HEK293T (cell line): ENCODE results near the gene GRK4.

ENCODE experiments used
- CTCF ChIA-PET: fragments of 350-600 bp; formaldehyde crosslinking; extraction: SDS; loops from one replicate; lab custom pipeline; 2021; ENCODE audit warnings: antibody characterized with exemption, inconsistent platforms; lab: Yijun Ruan, JAX
- POLR2A ChIA-PET: fragments of 350-600 bp; formaldehyde crosslinking; extraction: SDS; loops from one replicate; lab custom pipeline; 2020; ENCODE audit warnings: antibody characterized with exemption, inconsistent platforms; lab: Yijun Ruan, JAX
- DNase-seq: peaks from one replicate; pipeline ENCODE4 v3.0.0; 2012; ENCODE audit warnings: mixed read lengths; ENCODE audit errors: extremely low spot score
- ARNT ChIP-seq: fragments of 450-650 bp; IDR thresholded peaks from 2 replicates; pipeline ENCODE4 v1.6.1; 2017; ENCODE audit warnings: mild to moderate bottlenecking
- BHLHE40 ChIP-seq: fragments of 450-650 bp; IDR thresholded peaks from 2 replicates; pipeline ENCODE4 v1.6.1; 2016; ENCODE audit warnings: mild to moderate bottlenecking, moderate library complexity, borderline replicate concordance
- CTBP1 ChIP-seq: fragments of 450-650 bp; IDR thresholded peaks from 2 replicates; pipeline ENCODE4 v1.6.1; 2016; ENCODE audit warnings: borderline replicate concordance
- ELF4 ChIP-seq: fragments of 450-650 bp; IDR thresholded peaks from 2 replicates; pipeline ENCODE4 v1.6.1; 2017; ENCODE audit warnings: antibody characterized with exemption
- FOXA1 ChIP-seq: fragments of 450-650 bp; IDR thresholded peaks from 2 replicates; pipeline ENCODE4 v1.6.1; 2016; ENCODE audit warnings: mild to moderate bottlenecking
- FOXK2 ChIP-seq: fragments of 450-650 bp; IDR thresholded peaks from 2 replicates; pipeline ENCODE4 v1.6.1; 2016; ENCODE audit warnings: mild to moderate bottlenecking
- FOXM1 ChIP-seq: fragments of 450-650 bp; IDR thresholded peaks from 2 replicates; pipeline ENCODE4 v1.6.1; 2017; ENCODE audit warnings: mild to moderate bottlenecking, borderline replicate concordance
- HDGF ChIP-seq: fragments of 450-650 bp; IDR thresholded peaks from 2 replicates; pipeline ENCODE4 v1.6.1; 2017; ENCODE audit warnings: antibody characterized with exemption, borderline replicate concordance
- L3MBTL2 ChIP-seq: fragments of 450-650 bp; conservative IDR thresholded peaks from 2 replicates; pipeline ENCODE4 v1.6.1; 2016; ENCODE audit warnings: mild to moderate bottlenecking
- LEF1 ChIP-seq: fragments of 450-650 bp; IDR thresholded peaks from 2 replicates; pipeline ENCODE4 v1.6.1; 2017; ENCODE audit warnings: mild to moderate bottlenecking, borderline replicate concordance
- NFRKB ChIP-seq: fragments of 450-650 bp; IDR thresholded peaks from 2 replicates; pipeline ENCODE4 v1.6.1; 2016; ENCODE audit warnings: mild to moderate bottlenecking, moderate library complexity
- SP1 ChIP-seq: fragments of 450-650 bp; IDR thresholded peaks from 2 replicates; pipeline ENCODE4 v1.6.1; 2017
- SUZ12 ChIP-seq: fragments of 450-650 bp; IDR thresholded peaks from 2 replicates; pipeline ENCODE4 v1.6.1; 2016; ENCODE audit warnings: mild to moderate bottlenecking
- TARDBP ChIP-seq: fragments of 450-650 bp; IDR thresholded peaks from 2 replicates; pipeline ENCODE4 v1.6.1; 2016
- ZNF384 ChIP-seq: fragments of 450-650 bp; IDR thresholded peaks from 2 replicates; pipeline ENCODE4 v1.6.1; 2016
- TF ChIP-seq, protein P1 (sequence below): fragments of 450-650 bp; IDR thresholded peaks from 2 replicates; pipeline ENCODE4 v1.6.1; 2016

Gene GRK4

DNA sequence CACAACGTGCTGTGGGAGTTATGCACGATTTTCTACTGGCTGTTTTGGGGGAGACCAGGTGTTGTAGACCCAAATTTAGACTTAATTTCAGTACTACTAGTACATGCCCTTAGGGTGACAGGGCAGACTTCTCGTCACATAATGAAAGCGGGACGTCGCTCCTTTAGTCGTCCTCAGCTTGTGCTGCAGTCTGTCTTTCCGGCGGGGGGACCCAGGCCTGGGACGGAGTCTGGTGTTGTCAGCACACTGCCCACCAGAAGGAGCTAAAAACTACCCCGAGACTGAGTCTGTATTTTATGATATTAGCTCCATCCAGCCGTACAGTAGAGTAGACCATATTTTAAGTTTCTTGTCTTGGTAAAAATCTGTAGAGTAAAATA, 35.7 kb upstream of the GRK4 start:
- ChIA-PET POLR2A (no interaction called here), CTCF (no interaction called here)
- no peak for TF ChIP-seq BHLHE40
- TF ChIP-seq, protein P1, sequence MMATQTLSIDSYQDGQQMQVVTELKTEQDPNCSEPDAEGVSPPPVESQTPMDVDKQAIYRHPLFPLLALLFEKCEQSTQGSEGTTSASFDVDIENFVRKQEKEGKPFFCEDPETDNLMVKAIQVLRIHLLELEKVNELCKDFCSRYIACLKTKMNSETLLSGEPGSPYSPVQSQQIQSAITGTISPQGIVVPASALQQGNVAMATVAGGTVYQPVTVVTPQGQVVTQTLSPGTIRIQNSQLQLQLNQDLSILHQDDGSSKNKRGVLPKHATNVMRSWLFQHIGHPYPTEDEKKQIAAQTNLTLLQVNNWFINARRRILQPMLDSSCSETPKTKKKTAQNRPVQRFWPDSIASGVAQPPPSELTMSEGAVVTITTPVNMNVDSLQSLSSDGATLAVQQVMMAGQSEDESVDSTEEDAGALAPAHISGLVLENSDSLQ: no peak
- no peak for TF ChIP-seq SUZ12
- no peak for TF ChIP-seq FOXA1
- TF ChIP-seq LEF1: no peak
- no peak for TF ChIP-seq HDGF
- TF ChIP-seq FOXK2: no peak
- no peak for TF ChIP-seq L3MBTL2
- TF ChIP-seq SP1: no peak
- no peak for TF ChIP-seq TARDBP
- TF ChIP-seq CTBP1: no peak
- TF ChIP-seq FOXM1: no peak
- TF ChIP-seq ARNT: no peak
- TF ChIP-seq NFRKB: no peak
- no peak for TF ChIP-seq ELF4
- DNase-seq: no peak

DNA sequence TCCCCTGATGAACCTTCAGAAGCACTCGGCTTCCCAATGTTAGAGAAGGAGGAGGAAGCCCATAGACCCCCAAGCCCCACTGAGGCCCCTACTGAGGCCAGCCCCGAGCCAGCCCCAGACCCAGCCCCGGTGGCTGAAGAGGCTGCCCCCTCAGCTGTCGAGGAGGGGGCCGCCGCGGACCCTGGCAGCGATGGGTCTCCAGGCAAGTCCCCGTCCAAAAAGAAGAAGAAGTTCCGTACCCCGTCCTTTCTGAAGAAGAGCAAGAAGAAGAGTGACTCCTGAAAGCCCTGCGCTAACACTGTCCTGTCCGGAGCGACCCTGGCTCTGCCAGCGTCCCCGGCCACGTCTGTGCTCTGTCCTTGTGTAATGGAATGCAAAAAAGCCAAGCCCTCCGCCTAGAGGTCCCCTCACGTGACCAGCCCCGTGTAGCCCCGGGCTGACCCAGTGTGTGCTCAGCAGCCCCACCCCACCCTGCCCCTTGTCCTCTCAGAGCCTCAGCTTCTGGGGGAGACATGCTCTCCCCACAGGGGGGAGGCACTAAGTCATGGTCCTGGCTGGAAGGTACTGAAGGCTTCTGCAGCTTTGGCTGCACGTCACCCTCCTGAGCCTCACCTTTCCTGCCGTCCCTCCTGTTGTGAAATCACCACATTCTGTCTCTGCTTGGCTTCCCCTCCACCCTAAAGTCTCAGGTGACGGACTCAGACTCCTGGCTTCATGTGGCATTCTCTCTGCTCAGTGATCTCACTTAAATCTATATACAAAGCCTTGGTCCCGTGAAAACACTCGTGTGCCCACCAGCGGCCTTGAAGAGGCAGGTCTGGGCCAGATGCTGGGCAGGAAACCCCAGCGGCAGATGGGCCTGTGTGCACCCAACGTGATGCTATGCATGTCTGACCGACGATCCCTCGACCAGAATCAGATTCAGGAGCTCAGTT, 34.9 kb upstream of the GRK4 start:
- TF ChIP-seq TARDBP: no peak
- no peak for TF ChIP-seq FOXM1
- TF ChIP-seq CTBP1: no peak
- TF ChIP-seq ZNF384: no peak
- TF ChIP-seq BHLHE40: no peak
- no peak for TF ChIP-seq FOXA1
- POLR2A ChIA-PET: no interaction called here
- no peak for DNase-seq
- CTCF ChIA-PET: no interaction called here

DNA sequence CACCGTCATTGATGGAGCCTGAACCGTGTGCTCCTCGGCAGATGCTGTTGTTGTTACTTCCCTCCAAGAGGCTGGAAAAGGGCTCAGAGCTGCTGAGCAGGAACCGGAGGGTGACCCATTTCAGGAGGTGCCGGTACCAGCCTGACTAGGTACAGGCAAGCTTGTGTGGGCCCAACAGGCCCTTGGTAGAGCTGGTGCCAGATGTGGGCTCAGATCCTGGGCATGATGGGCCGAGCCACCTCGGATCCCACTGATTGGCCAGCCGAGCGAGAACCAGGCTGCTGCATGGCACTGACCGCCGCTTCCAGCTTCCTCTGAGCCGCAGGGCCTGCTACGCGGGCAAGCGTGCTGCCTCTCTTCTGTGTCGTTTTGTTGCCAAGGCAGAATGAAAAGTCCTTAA, 33.9 kb upstream of the GRK4 start:
- no peak for TF ChIP-seq ARNT
- no peak for TF ChIP-seq HDGF
- TF ChIP-seq ELF4: no peak
- no peak for TF ChIP-seq CTBP1
- TF ChIP-seq FOXA1: no peak
- TF ChIP-seq LEF1: no peak
- ChIA-PET POLR2A (no interaction called here), CTCF (no interaction called here)
- DNase-seq: no peak

DNA sequence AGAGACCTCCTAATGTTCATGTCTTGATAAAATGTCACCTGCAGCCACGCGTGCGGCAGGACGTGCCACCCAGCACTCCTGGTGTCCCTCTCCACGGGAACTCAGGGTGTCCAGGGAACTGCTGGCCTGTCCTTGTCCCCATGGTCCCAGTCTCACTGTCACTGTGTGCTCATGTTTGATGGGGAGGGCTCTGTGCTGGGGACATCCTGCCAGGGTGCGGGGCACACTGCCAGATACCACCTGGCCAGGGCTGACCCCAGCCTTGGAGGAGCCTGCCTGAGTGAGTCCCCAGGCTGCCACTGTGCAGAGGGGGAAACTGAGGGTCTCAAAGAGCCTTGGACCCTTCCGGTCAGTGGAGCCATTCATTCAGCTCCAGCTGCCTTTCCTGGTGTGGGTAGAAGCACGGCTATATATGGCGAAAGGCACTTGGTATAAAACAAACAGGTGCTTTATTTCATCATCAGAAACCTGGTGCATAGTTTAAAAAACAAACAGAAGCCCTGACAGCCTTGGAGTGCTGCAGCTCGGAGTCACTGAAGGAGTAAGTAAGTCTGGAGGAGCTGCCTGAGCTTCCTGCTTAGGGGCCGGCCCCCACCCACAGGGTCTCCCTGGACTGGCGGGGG, 33.1 kb upstream of the GRK4 start:
- no peak for DNase-seq
- POLR2A ChIA-PET: no interaction called here
- TF ChIP-seq, protein P1: no peak
- TF ChIP-seq ZNF384: no peak
- no peak for TF ChIP-seq TARDBP
- TF ChIP-seq LEF1: no peak
- TF ChIP-seq SP1: no peak
- no peak for TF ChIP-seq L3MBTL2
- TF ChIP-seq FOXA1: no peak
- CTCF ChIA-PET: no interaction called here

DNA sequence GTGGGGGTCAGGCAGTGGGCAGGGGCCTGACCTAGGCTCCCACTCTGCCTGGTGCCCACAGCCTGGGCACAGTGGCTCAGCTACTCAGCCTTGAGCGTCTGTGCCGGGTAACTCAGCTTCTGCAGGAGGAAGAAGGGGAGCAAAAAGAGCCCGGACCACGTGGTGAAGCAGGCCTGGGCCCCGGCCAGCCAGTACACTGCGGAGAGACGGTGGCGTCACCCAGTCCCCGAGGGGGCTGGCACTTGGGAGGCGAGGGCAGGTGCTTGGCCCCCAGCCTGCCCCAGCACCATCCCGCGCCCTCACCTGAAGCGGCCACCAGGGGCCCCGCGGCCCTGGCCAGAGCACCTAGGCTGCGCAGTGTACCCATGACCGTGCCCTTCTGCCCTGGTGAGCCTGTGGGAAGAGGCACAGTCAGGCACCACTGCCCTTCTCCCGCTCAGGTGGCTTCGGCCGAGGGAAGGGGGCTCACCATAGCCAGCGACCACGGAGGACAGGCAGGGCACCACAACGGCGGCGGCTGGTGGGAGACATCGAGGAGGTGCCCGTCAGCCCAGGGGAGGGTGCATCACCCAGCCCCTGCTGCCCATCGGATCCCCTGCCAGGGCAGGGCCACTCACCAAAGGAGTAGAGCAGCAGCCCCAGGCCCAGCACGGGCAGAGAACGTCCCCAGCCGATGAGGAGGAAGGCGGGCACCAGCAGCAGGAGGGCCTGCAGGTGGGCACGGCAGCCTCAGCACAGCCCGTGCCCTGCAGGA, 32.4 kb upstream of the GRK4 start:
- no peak for TF ChIP-seq ELF4
- TF ChIP-seq SP1: no peak
- TF ChIP-seq, protein P1: no peak
- no peak for TF ChIP-seq CTBP1
- TF ChIP-seq ZNF384: no peak
- TF ChIP-seq L3MBTL2: no peak
- no peak for TF ChIP-seq FOXK2
- TF ChIP-seq ARNT: no peak
- no peak for TF ChIP-seq LEF1
- ChIA-PET CTCF (no interaction called here), POLR2A (no interaction called here)
- DNase-seq: no peak
